ENCODE measurements around the gene DENND1A. TPM values are rescaled to one million over a fixed set of nuclear protein-coding genes. Genes with fewer than 3 reads are reported as not detected.

Gene DENND1A
- total and polyA plus RNA-seq, 12 donors: 7.3 to 36.7 (median 19.6) TPM

DNA sequence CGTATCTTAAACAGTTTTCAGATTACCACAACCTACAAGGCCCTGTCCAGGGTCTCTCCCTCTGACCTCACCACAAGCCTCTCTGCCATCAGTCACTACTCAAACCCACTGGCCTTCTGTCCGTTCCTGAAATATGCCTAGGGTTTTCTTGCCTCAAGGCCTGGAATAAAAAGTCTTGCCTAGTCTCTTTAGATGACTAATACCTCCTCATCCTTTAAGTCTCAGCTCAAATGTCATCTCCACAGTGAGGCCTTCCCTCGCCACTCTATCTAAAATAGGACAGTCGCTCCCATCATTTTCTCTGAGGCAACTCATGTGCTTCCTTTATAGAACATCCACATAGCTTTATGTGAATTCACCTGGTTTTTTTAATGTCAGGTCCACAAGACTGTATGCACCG is 5.2 kb downstream of the DENND1A start:
- Histone ChIP-seq H3K27ac (no peak overlapping the region), H3K36me3 (replicated peaks in 1 of 2) (no peaks in the 10 kb centered on the region), H3K4me3 (no peak overlapping the region), H3K4me1 (replicated peaks in 1 of 2) (peaks cover 0 to 28% of the 10 kb centered on the region in 2 donors), H3K27me3 (no peaks in the 10 kb centered on the region), H3K9me3 (replicated peaks in 1 of 3) (no peaks in the 10 kb centered on the region)
- intact Hi-C loops (cut with DNase I): no loop called here
- DNase-seq: no peak
- WGBS, 4 donors: 65 to 83% (median 68%) methylated on average over 5 of the region's 5 CpGs
- TF ChIP-seq CTCF (IDR thresholded peaks at IDR 0.05): no peak
- TF ChIP-seq POLR2A (IDR thresholded peaks at IDR 0.05): no peak

DNA sequence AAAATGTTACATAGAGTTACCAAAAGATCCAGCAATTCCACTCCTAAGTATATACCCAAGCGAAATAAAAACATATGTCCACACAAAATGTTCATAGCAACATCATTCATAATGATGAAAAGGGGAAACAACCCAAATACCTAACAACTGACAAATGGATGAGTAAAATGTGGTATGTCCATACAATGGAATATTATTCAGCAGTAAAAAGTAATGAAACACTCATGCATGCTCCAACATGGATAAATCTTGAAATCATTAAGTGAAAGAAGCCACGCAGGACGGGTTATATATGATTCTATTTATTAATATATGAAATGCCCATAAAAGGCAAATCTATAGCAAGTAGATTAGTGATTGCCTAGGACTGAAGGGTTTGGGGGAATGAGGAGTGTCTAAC is 6.0 kb downstream of the DENND1A start:
- H3K9me3 ChIP-seq (replicated peaks in 1 of 3): no peaks in the 10 kb centered on the region
- DNase-seq: no peak
- H3K27me3 ChIP-seq: no peaks in the 10 kb centered on the region
- H3K27ac ChIP-seq: no peak overlapping the region
- H3K4me1 ChIP-seq (replicated peaks in 1 of 2): peaks cover 0 to 24% of the 10 kb centered on the region in 2 donors
- no peaks in the 10 kb centered on the region for H3K36me3 ChIP-seq (replicated peaks in 1 of 2)
- WGBS, 4 donors: 93 to 98% (median 97%) methylated on average over 3 of the region's 3 CpGs
- no peak overlapping the region for H3K4me3 ChIP-seq
- intact Hi-C loops (cut with DNase I): no loop called here
- TF ChIP-seq CTCF (IDR thresholded peaks at IDR 0.05): no peak
- no peak for TF ChIP-seq POLR2A (IDR thresholded peaks at IDR 0.05)

- no peak overlapping the region for H3K4me3 ChIP-seq
- no peak for TF ChIP-seq CTCF (IDR thresholded peaks at IDR 0.05)
- TF ChIP-seq POLR2A (IDR thresholded peaks at IDR 0.05): no peak
- WGBS, 4 donors: 76 to 89% (median 86%) methylated on average over 4 of the region's 4 CpGs
- intact Hi-C loops (cut with DNase I): no loop called here
- H3K4me1 ChIP-seq (replicated peaks in 1 of 2): peaks cover 0 to 19% of the 10 kb centered on the region in 2 donors
- H3K36me3 ChIP-seq (replicated peaks in 1 of 2): no peaks in the 10 kb centered on the region
- no peaks in the 10 kb centered on the region for H3K9me3 ChIP-seq (replicated peaks in 1 of 3)
- H3K27me3 ChIP-seq: no peaks in the 10 kb centered on the region
- H3K27ac ChIP-seq: no peak overlapping the region
- DNase-seq: no peak
These were observed 6.5 kb downstream of the DENND1A start for GRCh38 chr9:123923377-123923776.

- Histone ChIP-seq H3K4me1 (replicated peaks in 1 of 2) (peaks cover 0 to 14% of the 10 kb centered on the region in 2 donors), H3K4me3 (no peak overlapping the region), H3K36me3 (replicated peaks in 1 of 2) (no peaks in the 10 kb centered on the region), H3K27me3 (no peaks in the 10 kb centered on the region), H3K9me3 (replicated peaks in 1 of 3) (no peaks in the 10 kb centered on the region), H3K27ac (no peak overlapping the region)
- intact Hi-C loops (cut with DNase I): no loop called here
- TF ChIP-seq POLR2A (IDR thresholded peaks at IDR 0.05): no peak
- no peak for TF ChIP-seq CTCF (IDR thresholded peaks at IDR 0.05)
- no peak for DNase-seq
- 68 to 80% (median 76%) methylated on average over 4 of the region's 4 CpGs for WGBS, 4 donors
These were observed 7.0 kb downstream of the DENND1A start for GRCh38 chr9:123922911-123923310.

Data from adrenal gland (tissue), 12 donors.